Endothelial cell (in vitro differentiated cells): ENCODE results near the gene PPP2R2C. TPM values are rescaled to one million over a fixed set of nuclear protein-coding genes. Genes with fewer than 3 reads are reported as not detected.

ENCODE experiments used
- DNase-seq: peaks from one replicate; pipeline ENCODE4 v3.0.0; 2021; ENCODE audit warnings: low spot score
- H3K27ac Mint-ChIP-seq: one replicate; pipeline ENCODE4 v1.8.0; 2021; ENCODE audit warnings: mixed read lengths, inconsistent platforms; ENCODE audit not compliant: unreplicated experiment
- H3K27me3 Mint-ChIP-seq: one replicate; pipeline ENCODE4 v1.8.0; 2021; ENCODE audit warnings: mild to moderate bottlenecking, moderate library complexity, mixed read lengths, inconsistent platforms; ENCODE audit not compliant: unreplicated experiment
- H3K36me3 Mint-ChIP-seq: one replicate; pipeline ENCODE4 v1.8.0; 2021; ENCODE audit warnings: mild to moderate bottlenecking, low read depth, mixed read lengths, inconsistent platforms; ENCODE audit not compliant: unreplicated experiment
- H3K4me1 Mint-ChIP-seq: one replicate; pipeline ENCODE4 v1.8.0; 2021; ENCODE audit warnings: mild to moderate bottlenecking, mixed read lengths, inconsistent platforms; ENCODE audit not compliant: unreplicated experiment
- H3K4me3 Mint-ChIP-seq: one replicate; pipeline ENCODE4 v1.8.0; 2021; ENCODE audit warnings: mild to moderate bottlenecking, mixed read lengths, inconsistent platforms; ENCODE audit not compliant: unreplicated experiment
- H3K9me3 Mint-ChIP-seq: one replicate; pipeline ENCODE4 v1.8.0; 2021; ENCODE audit warnings: mixed read lengths, inconsistent platforms; ENCODE audit not compliant: unreplicated experiment
- CTCF ChIP-seq: fragments of 200-600 bp; sonication (generic); IDR thresholded peaks from one replicate; pipeline ENCODE4 v1.5.0; 2021; ENCODE audit warnings: antibody characterized with exemption; ENCODE audit not compliant: unreplicated experiment
- total RNA-seq: library from RNA; stranded (reverse); fragmentation: NEBNext Ultra II Directional; extraction: Animal tissue kit (Norgen Biotek cat#: 25700); gene quantifications from one replicate; pipeline ENCODE4 v1.2.1, GENCODE V29; 2021; ENCODE audit not compliant: unreplicated experiment

PPP2R2C gene
- total RNA-seq, 1 donor from 2014 or later = 1.7 TPM

DNA sequence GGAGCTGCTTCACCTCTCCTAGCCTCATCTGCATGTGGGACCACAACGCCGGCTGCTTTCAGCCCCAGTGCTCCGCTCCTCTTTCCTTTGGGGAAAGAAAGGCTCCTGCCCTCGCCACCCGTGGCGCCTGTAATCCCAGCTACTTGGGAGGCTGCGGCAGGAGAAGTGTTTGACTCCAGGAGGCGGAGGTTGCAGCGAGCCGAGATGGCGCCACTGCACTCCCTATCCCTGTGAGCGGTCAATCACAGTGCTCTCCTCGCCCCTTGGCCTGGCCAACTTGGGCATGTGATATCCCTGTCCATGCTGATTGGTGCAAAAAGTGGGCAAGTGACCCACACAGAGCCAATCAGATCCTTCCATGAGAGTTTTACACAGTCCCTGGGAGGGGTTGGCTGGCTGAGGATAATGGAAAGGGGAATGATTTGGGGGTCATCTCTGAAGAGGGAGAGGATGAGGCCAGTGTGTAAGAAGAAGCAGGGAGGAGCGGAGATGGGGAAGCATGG, 146.6 kb downstream of the PPP2R2C start:
- H3K27ac Mint-ChIP-seq = no peak overlapping the region
- H3K36me3 Mint-ChIP-seq = peaks cover 4% of the 10 kb centered on the region
- H3K9me3 Mint-ChIP-seq = no peaks in the 10 kb centered on the region
- TF ChIP-seq CTCF = no peak
- no peak overlapping the region for H3K4me3 Mint-ChIP-seq
- peaks cover 10% of the 10 kb centered on the region for H3K27me3 Mint-ChIP-seq
- H3K4me1 Mint-ChIP-seq = peaks cover 41% of the 10 kb centered on the region
- DNase-seq = no peak

DNA sequence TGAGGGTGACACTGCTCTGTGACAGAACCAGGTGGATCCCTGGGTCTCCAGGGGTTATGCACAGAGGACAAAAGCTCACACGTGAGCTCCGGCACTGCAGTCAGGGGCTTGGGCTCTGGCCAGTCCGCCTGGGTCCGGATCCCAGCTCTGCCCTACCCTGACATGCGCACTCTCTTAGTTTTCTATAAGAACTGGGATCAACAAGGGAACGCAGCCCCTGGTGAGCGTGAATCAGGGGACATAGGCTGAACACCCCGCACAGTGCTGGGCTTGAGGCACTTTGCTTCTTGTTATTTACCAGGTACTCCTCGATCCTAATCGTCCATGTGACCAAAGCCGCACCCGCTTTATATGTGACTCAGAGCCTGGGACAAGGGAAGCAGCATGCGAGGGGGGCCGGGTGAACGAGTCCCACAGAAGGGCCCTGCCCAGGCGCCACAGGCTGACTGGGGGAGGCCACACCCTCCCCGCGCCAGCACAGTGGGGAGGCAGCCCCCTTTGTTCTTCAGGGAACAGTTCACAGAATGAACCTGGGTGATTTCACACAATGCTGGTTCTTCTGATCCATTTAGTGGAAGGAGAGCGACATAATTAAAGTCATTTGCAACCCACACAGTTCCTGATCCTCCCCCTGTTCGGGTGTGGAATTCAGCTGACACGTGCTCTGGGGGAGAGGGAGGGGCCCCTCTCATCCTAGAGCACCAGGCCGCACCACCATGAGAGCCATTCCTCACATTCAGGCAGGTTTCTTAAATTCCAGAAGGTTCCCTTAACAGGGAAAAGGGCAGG, 147.2 kb downstream of the PPP2R2C start:
- Mint-ChIP-seq H3K4me3 (no peak overlapping the region), H3K36me3 (peaks cover 4% of the 10 kb centered on the region), H3K27ac (peak overlapping the region; percentile 91), H3K4me1 (peaks cover 41% of the 10 kb centered on the region), H3K27me3 (peaks cover 10% of the 10 kb centered on the region), H3K9me3 (no peaks in the 10 kb centered on the region)
- TF ChIP-seq CTCF = no peak
- DNase-seq = no peak

DNA sequence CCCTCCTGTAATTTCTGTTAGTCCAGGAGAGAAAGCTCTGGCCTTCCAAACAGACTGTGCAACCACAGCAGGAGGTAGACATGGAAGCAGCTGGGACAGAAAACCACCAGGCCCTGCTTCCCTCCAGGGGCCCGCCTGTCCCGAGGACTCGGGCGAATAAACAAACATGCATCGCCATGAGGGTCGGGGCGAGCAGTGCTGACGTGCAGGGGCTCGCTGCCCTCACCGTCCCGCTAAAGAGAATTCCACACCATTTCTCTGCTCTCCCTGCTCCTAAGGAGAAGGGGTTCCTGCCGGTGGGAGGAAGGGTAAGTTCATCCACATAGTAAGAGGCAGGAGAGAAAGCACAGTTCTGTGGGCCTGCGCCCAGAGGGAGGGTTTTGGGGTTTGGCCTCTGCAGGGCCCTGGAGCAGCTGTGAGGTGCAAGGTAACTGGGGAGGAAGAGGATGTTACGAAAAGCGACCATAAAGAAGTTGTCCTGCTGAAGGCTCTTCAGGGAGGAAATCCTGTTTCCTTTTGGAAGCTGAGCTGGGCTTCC, 147.9 kb downstream of the PPP2R2C start:
- H3K9me3 Mint-ChIP-seq = no peaks in the 10 kb centered on the region
- peaks cover 4% of the 10 kb centered on the region for H3K36me3 Mint-ChIP-seq
- no peak overlapping the region for H3K4me3 Mint-ChIP-seq
- no peak for TF ChIP-seq CTCF
- H3K27ac Mint-ChIP-seq = peak overlapping the region; percentile 91
- H3K27me3 Mint-ChIP-seq = peaks cover 7% of the 10 kb centered on the region
- peaks cover 41% of the 10 kb centered on the region for H3K4me1 Mint-ChIP-seq
- DNase-seq = peak; percentile 23

DNA sequence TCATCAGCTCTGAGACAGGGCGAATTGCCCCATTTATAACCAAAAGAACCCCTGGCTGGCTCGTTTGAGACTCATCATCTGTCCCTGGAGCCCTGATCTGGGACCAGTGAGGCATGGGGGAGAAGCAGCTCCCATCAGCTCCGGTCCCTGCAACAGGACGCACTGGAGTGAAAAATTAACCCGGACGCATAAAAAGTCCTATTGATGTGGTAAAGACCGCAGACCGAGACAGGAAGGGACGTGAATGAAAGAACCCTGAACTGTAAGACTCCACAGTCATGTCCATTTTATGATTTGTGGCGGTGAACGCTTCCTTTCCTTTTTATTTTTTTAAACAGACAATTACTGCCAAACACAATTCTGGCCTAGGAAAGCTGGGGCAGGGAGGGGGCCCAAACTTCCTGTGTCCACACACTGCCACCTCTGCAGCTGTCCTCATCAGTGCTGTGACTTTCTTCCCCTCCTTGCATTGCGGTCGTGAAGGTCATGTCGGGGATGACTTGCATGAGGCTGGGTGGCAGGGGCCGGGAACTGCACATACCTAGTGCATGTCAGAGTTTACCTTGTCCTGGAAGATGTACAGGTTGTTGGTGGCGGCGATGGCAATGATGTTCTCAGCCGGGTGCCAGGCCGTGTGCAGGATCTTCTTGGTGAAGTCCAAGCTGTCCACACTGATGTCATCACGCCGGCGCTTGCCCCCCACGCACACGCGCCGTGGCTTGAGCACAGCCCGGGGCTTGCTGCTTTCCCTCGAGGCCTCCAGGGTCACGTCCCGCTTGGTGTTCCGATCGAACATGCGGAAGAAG, 149.4 kb downstream of the PPP2R2C start:
- no peak for DNase-seq
- Mint-ChIP-seq H3K27ac (peak overlapping the region; percentile 52), H3K27me3 (no peaks in the 10 kb centered on the region), H3K36me3 (no peaks in the 10 kb centered on the region), H3K4me1 (peaks cover 41% of the 10 kb centered on the region), H3K9me3 (no peaks in the 10 kb centered on the region), H3K4me3 (no peak overlapping the region)
- no peak for TF ChIP-seq CTCF
